ENCODE results near the gene RPL21.

The RPL21 gene

GRCh38 chr13:27270594-27271520, 19.5 kb downstream of the RPL21 start, which contains the start of gene RASL11A (continued):
- TF ChIP-seq GLI4 (tag by site-specific recombination; IDR thresholded peaks at IDR 0.05): no peak
- peak; percentile 70 for TF ChIP-seq KLF10 (tag by site-specific recombination; IDR thresholded peaks at IDR 0.05)
- TF ChIP-seq ZFP69B (tag by site-specific recombination; IDR thresholded peaks at IDR 0.05): peak; percentile 98
- no peak for TF ChIP-seq ZNF23 (tag by site-specific recombination; IDR thresholded peaks at IDR 0.05; ENCODE audit: borderline replicate concordance)
- TF ChIP-seq ZXDB (tag by site-specific recombination; IDR thresholded peaks at IDR 0.05): peak; percentile 86
- no peak for TF ChIP-seq ZNF433 (tag by site-specific recombination; IDR thresholded peaks at IDR 0.05; ENCODE audit: low read depth)
- TF ChIP-seq EGR2 (tag by site-specific recombination; IDR thresholded peaks at IDR 0.05; ENCODE audit: low read depth): peak; percentile 29; the same call in 1 of the 2 replicates
- TF ChIP-seq ZNF707 (tag by site-specific recombination; IDR thresholded peaks at IDR 0.05): no peak
- TF ChIP-seq ZNF558 (tag by site-specific recombination; IDR thresholded peaks at IDR 0.05): no peak
- 0 out of 2 replicates have a peak, but pooled peaks have one; percentile 44 for TF ChIP-seq ZFP37 (tag by site-specific recombination; IDR thresholded peaks at IDR 0.05)
- TF ChIP-seq ZNF133 (tag by site-specific recombination; IDR thresholded peaks at IDR 0.05): no peak
- peak; percentile 36; the same call in 1 of the 2 replicates for TF ChIP-seq ZNF501 (tag by site-specific recombination; IDR thresholded peaks at IDR 0.05)
- TF ChIP-seq, protein P1, sequence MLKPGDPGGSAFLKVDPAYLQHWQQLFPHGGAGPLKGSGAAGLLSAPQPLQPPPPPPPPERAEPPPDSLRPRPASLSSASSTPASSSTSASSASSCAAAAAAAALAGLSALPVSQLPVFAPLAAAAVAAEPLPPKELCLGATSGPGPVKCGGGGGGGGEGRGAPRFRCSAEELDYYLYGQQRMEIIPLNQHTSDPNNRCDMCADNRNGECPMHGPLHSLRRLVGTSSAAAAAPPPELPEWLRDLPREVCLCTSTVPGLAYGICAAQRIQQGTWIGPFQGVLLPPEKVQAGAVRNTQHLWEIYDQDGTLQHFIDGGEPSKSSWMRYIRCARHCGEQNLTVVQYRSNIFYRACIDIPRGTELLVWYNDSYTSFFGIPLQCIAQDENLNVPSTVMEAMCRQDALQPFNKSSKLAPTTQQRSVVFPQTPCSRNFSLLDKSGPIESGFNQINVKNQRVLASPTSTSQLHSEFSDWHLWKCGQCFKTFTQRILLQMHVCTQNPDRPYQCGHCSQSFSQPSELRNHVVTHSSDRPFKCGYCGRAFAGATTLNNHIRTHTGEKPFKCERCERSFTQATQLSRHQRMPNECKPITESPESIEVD (tag by site-specific recombination; IDR thresholded peaks at IDR 0.05): no peak
- no peak for TF ChIP-seq ZNF354C (tag by site-specific recombination; IDR thresholded peaks at IDR 0.05; ENCODE audit: borderline replicate concordance, low read depth)
- TF ChIP-seq ZNF473 (tag by site-specific recombination; IDR thresholded peaks at IDR 0.05): no peak
- TF ChIP-seq, protein P2, sequence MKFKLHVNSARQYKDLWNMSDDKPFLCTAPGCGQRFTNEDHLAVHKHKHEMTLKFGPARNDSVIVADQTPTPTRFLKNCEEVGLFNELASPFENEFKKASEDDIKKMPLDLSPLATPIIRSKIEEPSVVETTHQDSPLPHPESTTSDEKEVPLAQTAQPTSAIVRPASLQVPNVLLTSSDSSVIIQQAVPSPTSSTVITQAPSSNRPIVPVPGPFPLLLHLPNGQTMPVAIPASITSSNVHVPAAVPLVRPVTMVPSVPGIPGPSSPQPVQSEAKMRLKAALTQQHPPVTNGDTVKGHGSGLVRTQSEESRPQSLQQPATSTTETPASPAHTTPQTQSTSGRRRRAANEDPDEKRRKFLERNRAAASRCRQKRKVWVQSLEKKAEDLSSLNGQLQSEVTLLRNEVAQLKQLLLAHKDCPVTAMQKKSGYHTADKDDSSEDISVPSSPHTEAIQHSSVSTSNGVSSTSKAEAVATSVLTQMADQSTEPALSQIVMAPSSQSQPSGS (tag by site-specific recombination; IDR thresholded peaks at IDR 0.05; ENCODE audit: low read depth): no peak
- TF ChIP-seq HOXA7 (CRISPR knock-in tag; IDR thresholded peaks at IDR 0.05; ENCODE audit: borderline replicate concordance): no peak
- no peak for TF ChIP-seq ZNF112 (tag by site-specific recombination; IDR thresholded peaks at IDR 0.05)
- TF ChIP-seq ZBTB21 (tag by site-specific recombination; IDR thresholded peaks at IDR 0.05): no peak
- TF ChIP-seq TRIM28 (IDR thresholded peaks at IDR 0.05; ENCODE audit: borderline replicate concordance, low read length): 0 out of 2 replicates have a peak, but pooled peaks have one; percentile 16
- no peak for TF ChIP-seq ZNF266 (tag by site-specific recombination; IDR thresholded peaks at IDR 0.05; ENCODE audit: low read depth)
- no peak; the same call in 1 of the 2 replicates for TF ChIP-seq PBX3 (CRISPR knock-in tag; IDR thresholded peaks at IDR 0.05)
- TF ChIP-seq ZNF404 (tag by site-specific recombination; IDR thresholded peaks at IDR 0.05): no peak
- no peak for TF ChIP-seq ZNF701 (tag by site-specific recombination; IDR thresholded peaks at IDR 0.05)
- TF ChIP-seq ZSCAN30 (tag by site-specific recombination; IDR thresholded peaks at IDR 0.05): peak; percentile 75; the same call in 1 of the 2 replicates
- TF ChIP-seq ZNF114 (tag by site-specific recombination; IDR thresholded peaks at IDR 0.05): no peak
- TF ChIP-seq ZNF366 (tag by site-specific recombination; conservative IDR thresholded peaks at IDR 0.05): no peak
- TF ChIP-seq ZNF837 (tag by site-specific recombination; IDR thresholded peaks at IDR 0.05): no peak
- TF ChIP-seq ZNF202 (tag by site-specific recombination; IDR thresholded peaks at IDR 0.05; ENCODE audit: borderline replicate concordance): no peak
- TF ChIP-seq ZNF16 (tag by site-specific recombination; IDR thresholded peaks at IDR 0.05; ENCODE audit: low read depth): no peak
- no peak for TF ChIP-seq ZNF792 (tag by site-specific recombination; IDR thresholded peaks at IDR 0.05)
- TF ChIP-seq, protein P3, sequence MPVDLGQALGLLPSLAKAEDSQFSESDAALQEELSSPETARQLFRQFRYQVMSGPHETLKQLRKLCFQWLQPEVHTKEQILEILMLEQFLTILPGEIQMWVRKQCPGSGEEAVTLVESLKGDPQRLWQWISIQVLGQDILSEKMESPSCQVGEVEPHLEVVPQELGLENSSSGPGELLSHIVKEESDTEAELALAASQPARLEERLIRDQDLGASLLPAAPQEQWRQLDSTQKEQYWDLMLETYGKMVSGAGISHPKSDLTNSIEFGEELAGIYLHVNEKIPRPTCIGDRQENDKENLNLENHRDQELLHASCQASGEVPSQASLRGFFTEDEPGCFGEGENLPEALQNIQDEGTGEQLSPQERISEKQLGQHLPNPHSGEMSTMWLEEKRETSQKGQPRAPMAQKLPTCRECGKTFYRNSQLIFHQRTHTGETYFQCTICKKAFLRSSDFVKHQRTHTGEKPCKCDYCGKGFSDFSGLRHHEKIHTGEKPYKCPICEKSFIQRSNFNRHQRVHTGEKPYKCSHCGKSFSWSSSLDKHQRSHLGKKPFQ (tag by site-specific recombination; IDR thresholded peaks at IDR 0.05): no peak
- TF ChIP-seq KLF9 (tag by site-specific recombination; IDR thresholded peaks at IDR 0.05; ENCODE audit: low read depth): no peak; the same call in none of the 2 replicates
- peak; percentile 51 for TF ChIP-seq ZBTB48 (tag by site-specific recombination; IDR thresholded peaks at IDR 0.05)
- TF ChIP-seq ZNF394 (tag by site-specific recombination; IDR thresholded peaks at IDR 0.05; ENCODE audit: borderline replicate concordance): no peak; the same call in 1 of the 2 replicates
- no peak for TF ChIP-seq ZNF426 (tag by site-specific recombination; IDR thresholded peaks at IDR 0.05)
